Astrocyte (in vitro differentiated cells and primary cell): Measurements from ENCODE around the gene KPNA3. TPM values are rescaled to one million over a fixed set of nuclear protein-coding genes. Genes with fewer than 3 reads are reported as not detected.

ENCODE experiments used
- DNase-seq: peaks from one replicate; pipeline ENCODE4 v3.0.0-alpha.2; 2010; ENCODE audit warnings: low read depth
- FAIRE-seq: peaks from 2 replicates; lab custom pipeline; 2011; peaks lifted over from hg19 to GRCh38; lab: Jason Lieb, UNC
- H2AFZ ChIP-seq: 2 replicates; pipeline ENCODE4 v1.6.0; 2012; ENCODE audit warnings: low read depth, low read length, inconsistent platforms
- H3K27ac ChIP-seq: 2 replicates; pipeline ENCODE4 v1.5.1; 2011; ENCODE audit warnings: low read depth, low read length, inconsistent platforms
- H3K27me3 ChIP-seq: 2 replicates; pipeline ENCODE4 v1.6.0; 2011; ENCODE audit warnings: low read length, inconsistent platforms; ENCODE audit not compliant: insufficient read depth
- H3K36me3 ChIP-seq: 2 replicates; pipeline ENCODE4 v1.5.1; 2011; ENCODE audit warnings: low read length, inconsistent platforms; ENCODE audit not compliant: insufficient read depth
- H3K4me1 ChIP-seq: 2 replicates; pipeline ENCODE4 v1.5.1; 2011; ENCODE audit warnings: low read length, inconsistent platforms; ENCODE audit not compliant: insufficient read depth
- H3K4me2 ChIP-seq: 2 replicates; pipeline ENCODE4 v1.6.0; 2012; ENCODE audit warnings: low read length, inconsistent platforms
- H3K4me3 ChIP-seq: 2 replicates; pipeline ENCODE4 v1.5.1; 2011; ENCODE audit warnings: low read depth, mild to moderate bottlenecking, low read length, inconsistent platforms; ENCODE audit not compliant: insufficient read depth
- H3K79me2 ChIP-seq: 2 replicates; pipeline ENCODE4 v1.6.0; 2012; ENCODE audit warnings: mild to moderate bottlenecking, low read length, inconsistent platforms; ENCODE audit not compliant: insufficient read depth
- H3K9ac ChIP-seq: 2 replicates; pipeline ENCODE4 v1.6.0; 2012; ENCODE audit warnings: mild to moderate bottlenecking, low read length, inconsistent platforms
- H3K9me3 ChIP-seq: 2 replicates; pipeline ENCODE4 v1.5.1; 2012; ENCODE audit warnings: low read depth, mild to moderate bottlenecking, low read length, inconsistent platforms; ENCODE audit not compliant: insufficient read depth
- H4K20me1 ChIP-seq: 2 replicates; pipeline ENCODE4 v1.6.0; 2012; ENCODE audit warnings: low read length, inconsistent platforms; ENCODE audit not compliant: insufficient read depth
- H3K27ac Mint-ChIP-seq: one replicate; pipeline ENCODE4 v1.8.0; 2021; ENCODE audit warnings: mild to moderate bottlenecking, mixed read lengths; ENCODE audit not compliant: unreplicated experiment
- H3K27me3 Mint-ChIP-seq: one replicate; pipeline ENCODE4 v1.8.0; 2021; ENCODE audit warnings: low read depth, mixed read lengths; ENCODE audit not compliant: unreplicated experiment
- H3K36me3 Mint-ChIP-seq: one replicate; pipeline ENCODE4 v1.8.0; 2021; ENCODE audit warnings: low read depth, mixed read lengths; ENCODE audit not compliant: unreplicated experiment
- H3K4me1 Mint-ChIP-seq: one replicate; pipeline ENCODE4 v1.8.0; 2021; ENCODE audit warnings: low read depth, mixed read lengths; ENCODE audit not compliant: unreplicated experiment
- H3K4me3 Mint-ChIP-seq: one replicate; pipeline ENCODE4 v1.8.0; 2021; ENCODE audit warnings: mild to moderate bottlenecking, moderate library complexity, mixed read lengths; ENCODE audit not compliant: unreplicated experiment
- H3K9me3 Mint-ChIP-seq: one replicate; pipeline ENCODE4 v1.8.0; 2021; ENCODE audit warnings: mild to moderate bottlenecking, mixed read lengths; ENCODE audit not compliant: unreplicated experiment
- CTCF ChIP-seq: IDR thresholded peaks from 2 replicates; pipeline ENCODE4 v1.5.1; 2011; ENCODE audit warnings: low read depth, mild to moderate bottlenecking, inconsistent platforms, low read length, moderate library complexity; ENCODE audit not compliant: insufficient read depth
- EZH2 ChIP-seq: IDR thresholded peaks from 2 replicates; pipeline ENCODE4 v1.6.1; 2012; ENCODE audit warnings: mild to moderate bottlenecking, low read length, inconsistent platforms; ENCODE audit not compliant: insufficient read depth
- total RNA-seq: library from RNA; stranded (reverse); gene quantifications from 2 replicates; pipeline ENCODE4 v1.2.1, GENCODE V29; 2021

Gene KPNA3
- total RNA-seq, 1 donor from 2014 or later, result 62.0 TPM

- H3K27me3 ChIP-seq, result no peaks in the 10 kb centered on the region
- peaks cover 11% of the 10 kb centered on the region for H3K4me1 ChIP-seq
- peaks cover 9% of the 10 kb centered on the region for H3K4me1 Mint-ChIP-seq
- H3K36me3 Mint-ChIP-seq, result peaks cover 7% of the 10 kb centered on the region
- no peaks in the 10 kb centered on the region for H3K9me3 ChIP-seq
- peaks cover 13% of the 10 kb centered on the region for H4K20me1 ChIP-seq
- H3K9me3 Mint-ChIP-seq, result no peaks in the 10 kb centered on the region
- H3K79me2 ChIP-seq, result peaks cover 2% of the 10 kb centered on the region
- TF ChIP-seq CTCF (no peak), EZH2 (no peak)
- DNase-seq, result peak; percentile 78
- no peak overlapping the region for H3K4me3 ChIP-seq
- H3K27me3 Mint-ChIP-seq, result no peaks in the 10 kb centered on the region
- H2AFZ ChIP-seq, result no peak overlapping the region
- no peak overlapping the region for H3K27ac Mint-ChIP-seq
- H3K4me3 Mint-ChIP-seq, result no peak overlapping the region
- H3K36me3 ChIP-seq, result peaks cover 7% of the 10 kb centered on the region
- H3K4me2 ChIP-seq, result peak overlapping the region; percentile 6
- no peak overlapping the region for H3K9ac ChIP-seq
- peak overlapping the region; percentile 26 for H3K27ac ChIP-seq
- peak; percentile 71 for FAIRE-seq
These were observed 60.7 kb downstream of the KPNA3 start for GRCh38 chr13:49731766-49732165.

- Mint-ChIP-seq H3K27me3 (no peaks in the 10 kb centered on the region), H3K36me3 (peaks cover 27% of the 10 kb centered on the region), H3K9me3 (peaks cover 13% of the 10 kb centered on the region), H3K4me1 (peaks cover 6% of the 10 kb centered on the region), H3K27ac (no peak overlapping the region), H3K4me3 (no peak overlapping the region)
- Histone ChIP-seq H3K27me3 (no peaks in the 10 kb centered on the region), H3K36me3 (peaks cover 39% of the 10 kb centered on the region), H4K20me1 (no peaks in the 10 kb centered on the region), H3K4me3 (no peak overlapping the region), H3K4me2 (no peak overlapping the region), H3K79me2 (no peaks in the 10 kb centered on the region), H3K9me3 (no peaks in the 10 kb centered on the region), H3K9ac (no peak overlapping the region), H2AFZ (no peak overlapping the region), H3K27ac (no peak overlapping the region), H3K4me1 (no peaks in the 10 kb centered on the region)
- FAIRE-seq (no peak), DNase-seq (no peak)
- TF ChIP-seq EZH2 (no peak), CTCF (no peak)
These were observed 75.9 kb downstream of the KPNA3 start for GRCh38 chr13:49716615-49717014.

- no peaks in the 10 kb centered on the region for H3K79me2 ChIP-seq
- no peak overlapping the region for H3K9ac ChIP-seq
- H3K4me3 ChIP-seq, result no peak overlapping the region
- no peak overlapping the region for H3K27ac Mint-ChIP-seq
- H3K36me3 ChIP-seq, result peaks cover 44% of the 10 kb centered on the region
- peaks cover 13% of the 10 kb centered on the region for H3K9me3 Mint-ChIP-seq
- H2AFZ ChIP-seq, result no peak overlapping the region
- peaks cover 32% of the 10 kb centered on the region for H3K36me3 Mint-ChIP-seq
- no peak for TF ChIP-seq CTCF
- TF ChIP-seq EZH2, result no peak
- H3K4me2 ChIP-seq, result no peak overlapping the region
- no peaks in the 10 kb centered on the region for H3K27me3 ChIP-seq
- DNase-seq, result no peak
- no peak overlapping the region for H3K27ac ChIP-seq
- H3K4me3 Mint-ChIP-seq, result no peak overlapping the region
- H4K20me1 ChIP-seq, result no peaks in the 10 kb centered on the region
- no peaks in the 10 kb centered on the region for H3K4me1 ChIP-seq
- no peak for FAIRE-seq
- no peaks in the 10 kb centered on the region for H3K9me3 ChIP-seq
- H3K27me3 Mint-ChIP-seq, result no peaks in the 10 kb centered on the region
- H3K4me1 Mint-ChIP-seq, result peaks cover 13% of the 10 kb centered on the region
These were observed 77.7 kb downstream of the KPNA3 start for GRCh38 chr13:49714757-49715156.
